NOMO-1 (cell line): ENCODE measurements around the gene CDC26.

Source experiments
- DNase-seq, 2 experiments: peaks; one replicate each; lab custom pipeline; 2025; ENCODE audit not compliant: unreplicated experiment in 2 of 2; lab: John Stamatoyannopoulos, UW

CDC26 gene

GRCh38 chr9:113275157-113276131 lies at the start of gene CDC26, which contains the start of gene PRPF4:
CDC26 (minus strand) TSS chr9:113275572; CDS start chr9:113272507, 3,065 bp downstream.
PRPF4 (plus strand) TSS chr9:113275658; CDS start chr9:113275744, 86 bp downstream.
- peak; percentile 96 to 97 for DNase-seq

- no peak for DNase-seq
These were observed 47.3 kb upstream of the CDC26 start for GRCh38 chr9:113322671-113323070.

GRCh38 chr9:113320051-113320450 lies 44.7 kb upstream of the CDC26 start:
- DNase-seq = no peak

- no peak for DNase-seq
These were observed 43.7 kb upstream of the CDC26 start for GRCh38 chr9:113319054-113319453.

- no peak for DNase-seq
These were observed 42.4 kb upstream of the CDC26 start for GRCh38 chr9:113317777-113318176.

GRCh38 chr9:113316030-113316429 lies 40.7 kb upstream of the CDC26 start:
- DNase-seq = no peak

- DNase-seq = no peak
These were observed 39.9 kb upstream of the CDC26 start for GRCh38 chr9:113315231-113315630.

GRCh38 chr9:113313261-113313660 lies 37.9 kb upstream of the CDC26 start:
- DNase-seq = no peak

GRCh38 chr9:113311961-113312360 lies 36.6 kb upstream of the CDC26 start:
- DNase-seq = no peak

GRCh38 chr9:113310538-113310937 lies 35.2 kb upstream of the CDC26 start:
- DNase-seq = no peak

GRCh38 chr9:113309204-113309813 lies 33.9 kb upstream of the CDC26 start:
- peak; percentile 7 to 55 for DNase-seq

- DNase-seq = no peak
These were observed 32.1 kb upstream of the CDC26 start for GRCh38 chr9:113307396-113307975.

- no peak for DNase-seq
These were observed 31.2 kb upstream of the CDC26 start for GRCh38 chr9:113306566-113306965.

- DNase-seq = no peak
These were observed 27.5 kb upstream of the CDC26 start, which contains the start of gene RNF183 for GRCh38 chr9:113302792-113303418. RNF183 (minus strand) TSS chr9:113303376; CDS start chr9:113298184, 5,192 bp downstream.

- no peak for DNase-seq
These were observed 26.2 kb upstream of the CDC26 start for GRCh38 chr9:113301548-113301947.

GRCh38 chr9:113299800-113300292 lies 24.5 kb upstream of the CDC26 start:
- peak; percentile 25 to 73 for DNase-seq

GRCh38 chr9:113298924-113299770 lies 23.8 kb upstream of the CDC26 start:
- no peak for DNase-seq

- DNase-seq = no peak
These were observed 22.9 kb upstream of the CDC26 start for GRCh38 chr9:113298311-113298710.

- no peak for DNase-seq
These were observed 21.6 kb upstream of the CDC26 start for GRCh38 chr9:113296796-113297558.
